Fibroblast of mammary gland (primary cell): ENCODE measurements around the gene ADGRV1.
A peak's percentile ranks its signal among the peaks of the same experiment; 100 is the strongest.
"Not testable (repeated sequence)": the region's sequence is repeated elsewhere in the genome, so short reads cannot be mapped to it uniquely, and the experiment has no call there.

Experiments
- DNase-seq: peaks from one replicate; pipeline ENCODE4 v3.0.0-alpha.2; 2010; ENCODE audit warnings: low read depth
- H3K4me3 ChIP-seq: 2 replicates; pipeline ENCODE4 v1.5.1; 2011; ENCODE audit warnings: low read depth, mild to moderate bottlenecking, low read length, moderate library complexity; ENCODE audit not compliant: control insufficient read depth
- CTCF ChIP-seq: conservative IDR thresholded peaks from 2 replicates; pipeline ENCODE4 v1.5.1; 2011; ENCODE audit warnings: low read depth, low read length, inconsistent platforms; ENCODE audit not compliant: control insufficient read depth, insufficient read depth

ADGRV1 gene

GRCh38 chr5:90916947-90917800, 358.6 kb downstream of the ADGRV1 start:
- no peak for DNase-seq
- no peak overlapping the region for H3K4me3 ChIP-seq
- TF ChIP-seq CTCF = no peak

- no peak for DNase-seq
- TF ChIP-seq CTCF = no peak
- no peak overlapping the region for H3K4me3 ChIP-seq
Observed at GRCh38 chr5:90917928-90918668, 359.5 kb downstream of the ADGRV1 start.

- DNase-seq = no peak
- no peak for TF ChIP-seq CTCF
- H3K4me3 ChIP-seq = no peak overlapping the region
Observed at GRCh38 chr5:90921418-90921973, 362.9 kb downstream of the ADGRV1 start.

GRCh38 chr5:90924222-90924621, 365.6 kb downstream of the ADGRV1 start:
- not testable (repeated sequence) for H3K4me3 ChIP-seq, DNase-seq

- not testable (repeated sequence) for DNase-seq, H3K4me3 ChIP-seq
Observed at GRCh38 chr5:90929013-90929839, 370.6 kb downstream of the ADGRV1 start.

- no peak for TF ChIP-seq CTCF
- no peak overlapping the region for H3K4me3 ChIP-seq
- no peak for DNase-seq
Observed at GRCh38 chr5:90930062-90930461, 371.5 kb downstream of the ADGRV1 start.

GRCh38 chr5:90930756-90931431, 372.3 kb downstream of the ADGRV1 start:
- peak; percentile 20 for DNase-seq
- TF ChIP-seq CTCF = no peak
- H3K4me3 ChIP-seq = no peak overlapping the region
